Sigmoid colon (tissue), 3 donors: ENCODE measurements around the gene DDA1.
A peak's percentile ranks its signal among the peaks of the same experiment; 100 is the strongest.

Experiments
- CTCF ChIP-seq, 4 experiments: fragments of 450-650 bp in 3 of 4; fragments of 200-600 bp in 1 of 4; IDR thresholded peaks; one replicate each; pipeline ENCODE4 v1.5.1; 2016 to 2019; ENCODE audit warnings: antibody characterized with exemption in 4 of 4, mild to moderate bottlenecking in 3 of 4, moderate library complexity in 2 of 4
- POLR2A ChIP-seq, 2 donors: fragments of 450-650 bp; IDR thresholded peaks; one replicate each; pipeline ENCODE4 v1.6.1; 2016; ENCODE audit warnings: antibody characterized with exemption in 2 of 2, mild to moderate bottlenecking in 2 of 2, moderate library complexity in 2 of 2

GRCh38 chr19:17266975-17267788 is 42.2 kb upstream of the DDA1 start, which contains the start of gene BABAM1:
- TF ChIP-seq CTCF (IDR thresholded peaks at IDR 0.05) (no peak), POLR2A (IDR thresholded peaks at IDR 0.05) (peak in 1 of 2 donors; percentile 7)
